T-helper 17 cell (primary cell): Measurements from ENCODE around the gene PACRG. TPM values are rescaled to one million over a fixed set of nuclear protein-coding genes. Genes with fewer than 3 reads are reported as not detected.

Source experiments
- ATAC-seq: fragments of 150-1000 bp; cut with Tn5 transposase; 2 replicates; pipeline ENCODE4 v1.10.0; 2021; ENCODE audit warnings: mild to moderate bottlenecking, moderate library complexity
- DNase-seq, 3 donors: peaks; one replicate each; pipeline versions ENCODE4 v3.0.0 to v3.0.0-alpha.2; 2020 to 2021
- H3K9me3 ChIP-seq: one replicate; pipeline ENCODE4 v1.7.0; 2013; ENCODE audit warnings: low read length, mild to moderate bottlenecking; ENCODE audit not compliant: control insufficient read depth, poor library complexity, severe bottlenecking
- H3K27ac Mint-ChIP-seq: one replicate; pipeline ENCODE4 v1.8.0; 2022; ENCODE audit warnings: mild to moderate bottlenecking, moderate library complexity, mixed read lengths
- H3K27me3 Mint-ChIP-seq: one replicate; pipeline ENCODE4 v1.8.0; 2022; ENCODE audit warnings: mixed read lengths
- H3K36me3 Mint-ChIP-seq: one replicate; pipeline ENCODE4 v1.8.0; 2022; ENCODE audit warnings: low read depth, mixed read lengths
- H3K4me1 Mint-ChIP-seq: one replicate; pipeline ENCODE4 v1.8.0; 2022; ENCODE audit warnings: mild to moderate bottlenecking, mixed read lengths
- H3K4me3 Mint-ChIP-seq: one replicate; pipeline ENCODE4 v1.8.0; 2022; ENCODE audit warnings: mild to moderate bottlenecking, moderate library complexity, mixed read lengths
- total RNA-seq, 4 donors: library from RNA in 2 of 4; stranded (reverse) in 2 of 4; gene quantifications; one replicate each; pipeline ENCODE4 v1.2.3 and lab custom pipeline; 2022 to 2026

The PACRG gene
- total RNA-seq, 2 donors from 2014 or later, result 1.6 to 2.0 TPM

- no peaks in the 10 kb centered on the region for H3K9me3 ChIP-seq
- H3K27ac Mint-ChIP-seq, result no peak overlapping the region
- DNase-seq (no peak), ATAC-seq (no peak)
- H3K36me3 Mint-ChIP-seq, result no peaks in the 10 kb centered on the region
- H3K27me3 Mint-ChIP-seq, result peaks cover 31% of the 10 kb centered on the region
- no peaks in the 10 kb centered on the region for H3K4me1 Mint-ChIP-seq
- H3K4me3 Mint-ChIP-seq, result no peak overlapping the region
Measured at GRCh38 chr6:163200289-163200688, 472.5 kb downstream of the PACRG start.

- Mint-ChIP-seq H3K4me1 (no peaks in the 10 kb centered on the region), H3K27me3 (peaks cover 31% of the 10 kb centered on the region), H3K36me3 (no peaks in the 10 kb centered on the region), H3K4me3 (no peak overlapping the region), H3K27ac (no peak overlapping the region)
- ATAC-seq (no peak), DNase-seq (no peak)
- H3K9me3 ChIP-seq, result no peaks in the 10 kb centered on the region
Measured at GRCh38 chr6:163200694-163201093, 472.9 kb downstream of the PACRG start.

GRCh38 chr6:163201855-163202254 lies 474.1 kb downstream of the PACRG start:
- no peaks in the 10 kb centered on the region for H3K9me3 ChIP-seq
- Mint-ChIP-seq H3K27ac (no peak overlapping the region), H3K4me1 (no peaks in the 10 kb centered on the region), H3K27me3 (peaks cover 25% of the 10 kb centered on the region), H3K36me3 (no peaks in the 10 kb centered on the region), H3K4me3 (no peak overlapping the region)
- ATAC-seq (no peak), DNase-seq (no peak)

- ATAC-seq (no peak), DNase-seq (no peak)
- Mint-ChIP-seq H3K4me1 (no peaks in the 10 kb centered on the region), H3K4me3 (no peak overlapping the region), H3K27ac (no peak overlapping the region), H3K36me3 (no peaks in the 10 kb centered on the region), H3K27me3 (peaks cover 17% of the 10 kb centered on the region)
- no peaks in the 10 kb centered on the region for H3K9me3 ChIP-seq
Measured at GRCh38 chr6:163206196-163206595, 478.4 kb downstream of the PACRG start.

GRCh38 chr6:163207431-163208383 lies 479.9 kb downstream of the PACRG start:
- DNase-seq (no peak), ATAC-seq (no peak)
- H3K36me3 Mint-ChIP-seq, result no peaks in the 10 kb centered on the region
- H3K9me3 ChIP-seq, result no peaks in the 10 kb centered on the region
- no peak overlapping the region for H3K27ac Mint-ChIP-seq
- H3K4me1 Mint-ChIP-seq, result no peaks in the 10 kb centered on the region
- H3K4me3 Mint-ChIP-seq, result no peak overlapping the region
- H3K27me3 Mint-ChIP-seq, result peaks cover 6% of the 10 kb centered on the region

- ATAC-seq, result no peak
- Mint-ChIP-seq H3K27ac (no peak overlapping the region), H3K4me3 (no peak overlapping the region), H3K4me1 (no peaks in the 10 kb centered on the region), H3K36me3 (no peaks in the 10 kb centered on the region), H3K27me3 (no peaks in the 10 kb centered on the region)
- H3K9me3 ChIP-seq, result no peaks in the 10 kb centered on the region
- no peak for DNase-seq
Measured at GRCh38 chr6:163209005-163209404, 481.2 kb downstream of the PACRG start.

- H3K4me3 Mint-ChIP-seq, result no peak overlapping the region
- H3K27ac Mint-ChIP-seq, result no peak overlapping the region
- no peak for ATAC-seq
- H3K9me3 ChIP-seq, result no peaks in the 10 kb centered on the region
- no peaks in the 10 kb centered on the region for H3K36me3 Mint-ChIP-seq
- peaks cover 12% of the 10 kb centered on the region for H3K27me3 Mint-ChIP-seq
- DNase-seq, result no peak
- no peaks in the 10 kb centered on the region for H3K4me1 Mint-ChIP-seq
Measured at GRCh38 chr6:163212123-163212522, 484.3 kb downstream of the PACRG start.

GRCh38 chr6:163214259-163214658 lies 486.5 kb downstream of the PACRG start:
- ATAC-seq, result no peak
- H3K4me3 Mint-ChIP-seq, result no peak overlapping the region
- H3K9me3 ChIP-seq, result no peaks in the 10 kb centered on the region
- peaks cover 24% of the 10 kb centered on the region for H3K27me3 Mint-ChIP-seq
- no peak for DNase-seq
- H3K4me1 Mint-ChIP-seq, result no peaks in the 10 kb centered on the region
- H3K27ac Mint-ChIP-seq, result no peak overlapping the region
- H3K36me3 Mint-ChIP-seq, result no peaks in the 10 kb centered on the region

GRCh38 chr6:163218361-163218894 lies 490.7 kb downstream of the PACRG start:
- Mint-ChIP-seq H3K27me3 (peaks cover 33% of the 10 kb centered on the region), H3K27ac (no peak overlapping the region), H3K4me3 (no peak overlapping the region), H3K4me1 (no peaks in the 10 kb centered on the region), H3K36me3 (no peaks in the 10 kb centered on the region)
- H3K9me3 ChIP-seq, result no peaks in the 10 kb centered on the region
- ATAC-seq, result no peak
- no peak for DNase-seq

- H3K27me3 Mint-ChIP-seq, result peaks cover 8% of the 10 kb centered on the region
- H3K4me3 Mint-ChIP-seq, result no peak overlapping the region
- no peaks in the 10 kb centered on the region for H3K9me3 ChIP-seq
- no peaks in the 10 kb centered on the region for H3K4me1 Mint-ChIP-seq
- no peak overlapping the region for H3K27ac Mint-ChIP-seq
- no peaks in the 10 kb centered on the region for H3K36me3 Mint-ChIP-seq
- no peak for ATAC-seq
- DNase-seq, result no peak
Measured at GRCh38 chr6:163226181-163226835, 498.5 kb downstream of the PACRG start.

- no peaks in the 10 kb centered on the region for H3K36me3 Mint-ChIP-seq
- no peak overlapping the region for H3K4me3 Mint-ChIP-seq
- no peak overlapping the region for H3K27ac Mint-ChIP-seq
- DNase-seq (no peak), ATAC-seq (no peak)
- H3K27me3 Mint-ChIP-seq, result peaks cover 10% of the 10 kb centered on the region
- H3K4me1 Mint-ChIP-seq, result no peaks in the 10 kb centered on the region
- H3K9me3 ChIP-seq, result no peaks in the 10 kb centered on the region
Measured at GRCh38 chr6:163226836-163227485, 499.2 kb downstream of the PACRG start.

GRCh38 chr6:163228041-163228440 lies 500.3 kb downstream of the PACRG start:
- Mint-ChIP-seq H3K4me3 (no peak overlapping the region), H3K36me3 (no peaks in the 10 kb centered on the region), H3K27me3 (peaks cover 16% of the 10 kb centered on the region), H3K4me1 (no peaks in the 10 kb centered on the region), H3K27ac (no peak overlapping the region)
- no peaks in the 10 kb centered on the region for H3K9me3 ChIP-seq
- DNase-seq, result no peak
- ATAC-seq, result no peak

- H3K27me3 Mint-ChIP-seq, result peaks cover 16% of the 10 kb centered on the region
- no peaks in the 10 kb centered on the region for H3K9me3 ChIP-seq
- H3K4me1 Mint-ChIP-seq, result no peaks in the 10 kb centered on the region
- H3K36me3 Mint-ChIP-seq, result no peaks in the 10 kb centered on the region
- no peak overlapping the region for H3K27ac Mint-ChIP-seq
- ATAC-seq (no peak), DNase-seq (no peak)
- H3K4me3 Mint-ChIP-seq, result no peak overlapping the region
Measured at GRCh38 chr6:163229050-163229449, 501.3 kb downstream of the PACRG start.
